Epidermal melanocyte (primary cell): ENCODE results near the gene SOX2.
"Not testable (repeated sequence)": the region's sequence is repeated elsewhere in the genome, so short reads cannot be mapped to it uniquely, and the experiment has no call there.

Experiments used
- DNase-seq: peaks from one replicate; pipeline ENCODE4 v3.0.0; 2011; ENCODE audit warnings: low spot score; ENCODE audit not compliant: insufficient read length

The SOX2 gene

DNA sequence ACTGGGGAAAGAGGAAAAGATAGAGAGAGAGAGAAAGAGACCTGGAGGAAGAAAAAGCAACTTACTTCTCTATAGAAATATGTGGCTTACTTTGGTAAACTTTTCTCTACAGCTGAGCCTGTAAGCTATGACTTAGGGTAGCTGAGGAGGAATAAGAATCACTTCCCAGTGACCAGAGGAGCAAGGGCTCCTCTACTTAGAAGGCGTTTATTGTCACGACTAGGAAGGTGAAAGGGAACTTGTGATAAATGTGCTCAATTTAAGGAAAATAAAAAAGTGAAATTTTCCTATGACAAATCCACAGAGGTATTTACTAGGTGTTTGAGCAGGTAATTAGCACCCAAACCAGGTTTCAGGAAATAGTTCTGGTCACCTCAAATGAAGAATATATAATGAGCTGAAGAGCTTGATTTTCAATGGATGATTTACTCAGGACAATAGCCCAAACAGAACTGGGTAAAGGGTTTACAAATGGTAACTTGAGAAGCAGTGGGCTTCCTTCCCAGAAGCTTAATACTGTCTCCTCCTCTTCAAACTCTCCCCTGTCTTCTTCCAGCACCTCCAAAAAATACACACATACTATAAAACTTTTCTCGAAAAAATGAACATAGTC lies 46.1 kb downstream of the SOX2 start:
- no peak for DNase-seq

GRCh38 chr3:181761906-181762305 lies 50.2 kb downstream of the SOX2 start:
- DNase-seq = no peak

- DNase-seq = not testable (repeated sequence)
These were observed 52.3 kb downstream of the SOX2 start for GRCh38 chr3:181764033-181764432.
